Mammary epithelial cell (primary cell): Measurements from ENCODE around the gene APEH.

ENCODE experiments used
- CTCF ChIP-seq, 2 donors: IDR thresholded peaks in 1 of 2; conservative IDR thresholded peaks in 1 of 2; 2 replicates each; pipeline ENCODE4 v1.5.1; 2011 to 2012; ENCODE audit warnings: inconsistent platforms in 2 of 2, low read length in 2 of 2, mild to moderate bottlenecking in 2 of 2, control low read depth in 1 of 2, low read depth in 1 of 2; ENCODE audit not compliant: insufficient read depth in 1 of 2; ENCODE audit errors: extremely low read depth in 1 of 2
- EZH2 ChIP-seq: IDR thresholded peaks from 2 replicates; pipeline ENCODE4 v1.6.1; 2012; ENCODE audit warnings: low read length, inconsistent platforms, borderline replicate concordance

GRCh38 chr3:49703443-49703927 is 29.3 kb downstream of the APEH start:
- TF ChIP-seq CTCF (conservative IDR thresholded peaks at IDR 0.05 in 1 of 2, IDR thresholded peaks at IDR 0.05 in 1 of 2; ENCODE audit: extremely low read depth in 1 of 2, insufficient read depth in 1 of 2, low read depth in 1 of 2, low read length in 2 of 2) (peak; percentile 93 to 94), EZH2 (no peak)
